ENCODE results near the gene GRIN2C. TPM values are rescaled to one million over a fixed set of nuclear protein-coding genes. Genes with fewer than 3 reads are reported as not detected.

The GRIN2C gene
- total RNA-seq, 1 donor from 2014 or later: not detected

DNA sequence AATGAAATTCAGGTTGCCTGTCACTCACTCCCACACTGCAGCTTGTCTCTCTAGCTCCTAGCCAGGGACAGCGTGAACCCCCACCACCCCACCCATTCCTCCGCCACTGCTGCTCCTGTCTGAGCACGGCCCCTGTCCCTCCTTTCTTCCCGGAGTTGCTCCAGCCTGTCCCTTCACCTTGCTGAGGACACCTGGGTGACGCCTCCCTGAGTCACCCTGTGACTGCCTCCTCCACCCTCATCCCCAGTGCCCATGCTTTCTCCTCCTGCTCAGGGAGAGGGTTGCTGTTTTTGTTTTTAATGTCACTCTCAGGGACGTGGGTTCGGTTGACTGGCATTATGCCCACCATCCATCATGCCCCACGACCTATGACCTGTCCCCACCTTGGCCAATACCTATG lies 57.8 kb downstream of the GRIN2C start:
- DNase-seq (ENCODE audit: low read depth in 2 of 2): no peak

DNA sequence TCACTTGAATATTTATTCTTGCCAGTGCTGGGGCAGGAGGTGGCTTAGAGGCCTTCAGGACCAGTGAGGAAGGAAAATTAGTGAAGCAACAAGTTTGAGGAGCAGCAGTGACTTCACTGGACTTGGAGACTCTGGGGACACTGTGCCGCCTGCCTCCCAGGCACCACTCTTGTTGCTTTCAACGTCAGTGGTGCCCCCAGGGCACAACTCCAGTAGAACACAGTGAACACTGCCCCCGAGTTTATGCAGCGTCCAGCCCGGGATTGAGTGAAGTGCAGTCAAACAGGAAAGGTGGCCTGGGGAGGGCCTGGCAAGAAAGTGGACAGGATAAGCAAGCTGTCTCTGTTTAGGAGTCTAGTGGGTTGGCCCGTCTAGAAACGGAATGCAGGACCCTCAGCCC lies 59.2 kb downstream of the GRIN2C start:
- no peak for DNase-seq (ENCODE audit: low read depth in 2 of 2)

DNA sequence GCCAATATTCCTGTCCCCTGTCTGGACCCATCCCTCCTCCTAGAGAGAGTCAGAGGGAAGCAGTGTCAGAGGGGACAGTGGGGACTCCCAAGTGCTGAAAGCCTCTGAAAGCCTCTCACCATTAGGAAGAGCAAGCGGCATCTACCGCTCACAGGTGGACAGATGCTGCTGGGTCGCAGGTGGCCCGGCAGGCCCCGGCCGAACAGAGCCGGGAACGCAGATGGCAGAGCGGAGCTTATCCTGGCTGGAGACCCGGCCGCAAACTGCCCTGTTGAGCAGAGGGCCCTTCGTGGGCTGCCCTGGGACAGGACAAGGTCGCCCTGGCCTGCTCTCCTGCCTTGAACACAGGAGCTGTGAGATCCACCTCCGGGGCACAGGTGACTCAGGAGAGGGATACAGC lies 60.6 kb downstream of the GRIN2C start:
- DNase-seq (ENCODE audit: low read depth in 2 of 2): no peak

DNA sequence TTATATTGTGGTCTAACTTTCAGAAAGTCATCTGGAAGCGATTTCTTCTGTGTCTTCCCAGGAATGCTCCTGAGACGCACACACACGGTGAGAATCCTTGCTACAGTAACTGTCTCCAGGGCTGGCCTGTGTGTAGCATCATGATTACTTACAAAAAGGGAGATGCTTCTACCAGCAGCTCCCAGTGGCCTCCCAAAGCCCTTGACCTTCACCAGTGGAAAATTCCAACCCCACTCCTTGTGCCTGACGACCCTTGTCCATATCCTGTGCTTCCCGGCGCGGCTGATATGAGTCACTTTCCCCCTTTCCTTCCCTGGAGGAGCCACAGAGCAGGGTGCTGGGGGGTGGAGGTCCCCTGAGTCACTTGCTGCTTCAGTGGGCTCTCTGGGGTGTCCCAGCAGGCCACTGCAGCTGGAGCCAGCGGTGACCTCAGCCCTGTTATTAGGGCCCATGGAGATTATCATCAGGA lies 61.4 kb downstream of the GRIN2C start:
- peak in 1 of 2 donors; percentile 67 for DNase-seq (ENCODE audit: low read depth in 2 of 2)

DNA sequence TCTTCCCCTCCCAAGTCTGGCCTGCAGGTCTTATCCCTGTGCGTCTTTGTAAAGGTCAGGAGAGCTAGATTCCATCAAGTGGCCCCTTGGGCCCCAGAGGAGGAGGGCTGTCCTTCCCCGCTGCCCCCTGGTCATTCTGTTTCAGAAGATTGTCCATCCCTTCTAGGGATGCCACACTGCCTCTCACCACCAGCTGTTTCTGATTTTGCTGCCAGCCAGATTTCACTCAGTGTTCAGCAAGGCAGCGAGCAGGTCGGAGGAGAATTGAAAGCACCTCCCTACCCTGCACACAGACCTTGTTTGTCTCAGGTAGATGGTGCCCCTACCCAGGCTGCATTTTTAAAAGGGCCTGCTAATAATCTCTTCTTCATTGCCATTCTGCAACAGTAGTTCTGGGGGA lies 61.9 kb downstream of the GRIN2C start:
- DNase-seq (ENCODE audit: low read depth in 2 of 2): no peak

DNA sequence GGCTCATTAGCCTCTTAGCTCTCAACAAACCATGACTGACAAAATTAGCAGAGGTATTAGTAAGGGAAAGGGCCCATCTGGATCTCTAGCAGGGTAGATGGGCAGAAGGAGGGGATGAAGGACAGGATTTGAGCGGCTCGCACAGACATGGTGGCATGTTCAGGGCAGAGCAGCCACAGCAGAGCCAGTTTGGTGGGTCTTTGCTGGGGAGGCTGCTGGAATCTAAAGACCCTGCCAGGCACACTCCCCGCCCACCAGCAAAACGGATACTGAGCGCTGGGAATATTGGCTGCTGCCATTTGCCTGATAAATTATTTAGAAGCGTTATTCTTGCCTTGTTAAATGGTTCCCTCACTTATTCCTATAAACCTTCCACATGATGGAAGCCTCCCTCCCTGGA lies 62.8 kb downstream of the GRIN2C start:
- DNase-seq (ENCODE audit: low read depth in 2 of 2): no peak

DNA sequence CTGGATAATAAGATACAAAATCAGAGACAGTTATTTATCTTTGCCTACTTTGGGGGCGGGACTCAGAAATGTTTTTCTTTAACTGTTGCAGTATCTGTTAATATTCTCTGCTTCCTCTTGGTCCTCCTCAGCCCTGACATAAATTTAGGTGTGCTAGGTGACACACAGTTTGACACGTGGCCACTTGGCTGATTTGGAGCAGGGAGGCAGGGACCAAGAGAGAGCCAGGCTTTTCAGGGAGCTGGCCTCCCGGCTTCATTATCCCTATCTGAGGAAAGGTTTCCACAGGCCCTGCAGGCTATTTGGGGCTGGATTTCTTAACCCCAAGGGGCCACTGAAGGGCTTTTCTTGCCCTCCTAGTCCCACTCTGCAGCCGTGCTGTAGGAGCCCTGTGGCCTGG lies 63.5 kb downstream of the GRIN2C start:
- DNase-seq (ENCODE audit: low read depth in 2 of 2): no peak

DNA sequence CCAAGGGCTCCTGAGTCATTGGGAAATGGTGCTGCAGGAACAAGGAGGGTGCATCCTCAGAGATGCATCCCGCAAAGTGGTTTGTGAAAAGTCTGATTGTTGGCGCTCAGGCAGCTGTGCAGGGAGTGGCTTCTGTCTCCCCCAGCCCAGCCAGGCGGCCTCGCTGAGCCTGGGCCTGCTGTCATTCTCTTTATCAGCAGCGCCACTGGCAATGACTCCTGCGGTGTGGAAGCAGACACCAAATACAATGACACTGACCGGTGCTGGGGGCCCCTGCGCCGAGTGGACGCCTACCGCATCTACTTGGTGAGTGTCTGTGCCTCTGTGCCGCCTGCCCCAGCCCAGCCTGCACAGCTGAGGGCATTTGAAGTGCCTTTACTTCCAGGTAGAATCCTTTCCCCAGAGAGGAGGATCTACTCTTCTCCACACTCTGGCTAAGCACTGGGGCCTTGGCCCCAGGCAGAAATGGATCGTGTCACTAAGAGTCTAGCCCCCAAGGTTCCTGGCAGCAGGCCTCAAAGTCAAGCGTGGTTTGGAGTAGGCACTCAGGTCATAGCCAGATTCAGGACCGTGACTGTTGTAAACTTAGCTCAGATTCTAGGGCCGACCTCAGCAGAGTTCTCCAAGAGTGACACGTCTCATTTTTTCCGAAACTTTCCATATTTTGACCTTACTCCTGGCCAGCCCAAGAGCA lies 64.2 kb downstream of the GRIN2C start:
- no peak for DNase-seq (ENCODE audit: low read depth in 2 of 2)

DNA sequence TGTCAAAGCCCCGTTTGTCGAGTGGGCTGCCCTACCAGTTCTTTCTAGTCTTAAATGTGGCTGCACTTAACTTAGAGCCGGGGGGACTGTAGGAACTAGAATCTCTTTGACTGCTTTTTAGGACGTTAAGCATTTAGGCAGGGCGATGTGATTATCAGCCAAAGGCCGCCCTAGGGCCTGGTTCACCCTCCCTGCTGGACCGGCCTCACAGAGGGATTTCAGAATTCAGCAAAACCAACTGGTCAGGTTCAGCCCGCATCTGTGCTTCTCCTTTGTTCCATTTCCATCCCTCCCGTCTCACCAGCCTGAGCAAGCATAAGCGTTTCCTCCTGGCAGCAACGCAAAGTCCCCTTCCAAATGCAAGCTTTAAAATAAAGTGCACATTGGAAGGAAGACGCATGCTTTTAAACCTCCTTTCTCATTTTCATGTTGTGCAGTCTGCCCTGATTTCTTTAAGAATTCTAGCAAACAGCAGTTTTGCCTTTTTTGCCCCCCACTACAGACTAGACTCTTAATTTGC lies 67.0 kb downstream of the GRIN2C start:
- no peak for DNase-seq (ENCODE audit: low read depth in 2 of 2)

Other genes with a start within 250 kb of the GRIN2C start
- gene CD300E, start 236.1 kb downstream of the GRIN2C start, total RNA-seq: not detected in 2 replicates
- gene CD300LF, start 147.0 kb downstream of the GRIN2C start, total RNA-seq: not detected in 2 replicates
- gene RAB37, start 122.6 kb downstream of the GRIN2C start, total RNA-seq: 0.13 TPM in 2 replicates
- 5.4 and 6.8 TPM in 2 replicates for gene NHERF1, start 111.3 kb downstream of the GRIN2C start, total RNA-seq
- 17.7 and 31.4 TPM in 2 replicates for gene NAT9, start 83.5 kb downstream of the GRIN2C start, total RNA-seq
- gene FDXR, start 13.1 kb upstream of the GRIN2C start, total RNA-seq: 21.6 and 40.1 TPM in 2 replicates
- not detected in 2 replicates for gene FADS6, start 33.7 kb upstream of the GRIN2C start, total RNA-seq
- gene USH1G, start 63.4 kb upstream of the GRIN2C start, total RNA-seq: not detected in 2 replicates
- gene OTOP2, start 64.4 kb upstream of the GRIN2C start, total RNA-seq: not detected in 2 replicates
- gene OTOP3, start 76.0 kb upstream of the GRIN2C start, total RNA-seq: not detected in 2 replicates
- 31.6 and 48.5 TPM in 2 replicates for gene HID1, start 112.9 kb upstream of the GRIN2C start, total RNA-seq
- gene CDR2L, start 127.7 kb upstream of the GRIN2C start, total RNA-seq: 7.2 and 10.2 TPM in 2 replicates
- 16.2 and 28.0 TPM in 2 replicates for gene MRPL58, start 152.8 kb upstream of the GRIN2C start, total RNA-seq
- gene ATP5PD, start 187.1 kb upstream of the GRIN2C start, total RNA-seq: 138 and 188 TPM in 2 replicates
- gene KCTD2, start 187.3 kb upstream of the GRIN2C start, total RNA-seq: 9.1 and 14.9 TPM in 2 replicates
- gene SLC16A5, start 228.1 kb upstream of the GRIN2C start, total RNA-seq: 3.9 and 4.6 TPM in 2 replicates

All from dermis microvascular lymphatic vessel endothelial cell (primary cell).